HEK293T (cell line): ENCODE measurements around the gene SRPX2.

Experiments
- ARNT ChIP-seq: fragments of 450-650 bp; IDR thresholded peaks from 2 replicates; pipeline ENCODE4 v1.6.1; 2017; ENCODE audit warnings: mild to moderate bottlenecking
- BHLHE40 ChIP-seq: fragments of 450-650 bp; IDR thresholded peaks from 2 replicates; pipeline ENCODE4 v1.6.1; 2016; ENCODE audit warnings: mild to moderate bottlenecking, moderate library complexity, borderline replicate concordance
- FOXA1 ChIP-seq: fragments of 450-650 bp; IDR thresholded peaks from 2 replicates; pipeline ENCODE4 v1.6.1; 2016; ENCODE audit warnings: mild to moderate bottlenecking
- FOXK2 ChIP-seq: fragments of 450-650 bp; IDR thresholded peaks from 2 replicates; pipeline ENCODE4 v1.6.1; 2016; ENCODE audit warnings: mild to moderate bottlenecking
- FOXM1 ChIP-seq: fragments of 450-650 bp; IDR thresholded peaks from 2 replicates; pipeline ENCODE4 v1.6.1; 2017; ENCODE audit warnings: mild to moderate bottlenecking, borderline replicate concordance
- HDGF ChIP-seq: fragments of 450-650 bp; IDR thresholded peaks from 2 replicates; pipeline ENCODE4 v1.6.1; 2017; ENCODE audit warnings: antibody characterized with exemption, borderline replicate concordance
- L3MBTL2 ChIP-seq: fragments of 450-650 bp; conservative IDR thresholded peaks from 2 replicates; pipeline ENCODE4 v1.6.1; 2016; ENCODE audit warnings: mild to moderate bottlenecking
- LEF1 ChIP-seq: fragments of 450-650 bp; IDR thresholded peaks from 2 replicates; pipeline ENCODE4 v1.6.1; 2017; ENCODE audit warnings: mild to moderate bottlenecking, borderline replicate concordance
- SP1 ChIP-seq: fragments of 450-650 bp; IDR thresholded peaks from 2 replicates; pipeline ENCODE4 v1.6.1; 2017
- SUZ12 ChIP-seq: fragments of 450-650 bp; IDR thresholded peaks from 2 replicates; pipeline ENCODE4 v1.6.1; 2016; ENCODE audit warnings: mild to moderate bottlenecking
- TARDBP ChIP-seq: fragments of 450-650 bp; IDR thresholded peaks from 2 replicates; pipeline ENCODE4 v1.6.1; 2016
- ZNF384 ChIP-seq: fragments of 450-650 bp; IDR thresholded peaks from 2 replicates; pipeline ENCODE4 v1.6.1; 2016

DNA sequence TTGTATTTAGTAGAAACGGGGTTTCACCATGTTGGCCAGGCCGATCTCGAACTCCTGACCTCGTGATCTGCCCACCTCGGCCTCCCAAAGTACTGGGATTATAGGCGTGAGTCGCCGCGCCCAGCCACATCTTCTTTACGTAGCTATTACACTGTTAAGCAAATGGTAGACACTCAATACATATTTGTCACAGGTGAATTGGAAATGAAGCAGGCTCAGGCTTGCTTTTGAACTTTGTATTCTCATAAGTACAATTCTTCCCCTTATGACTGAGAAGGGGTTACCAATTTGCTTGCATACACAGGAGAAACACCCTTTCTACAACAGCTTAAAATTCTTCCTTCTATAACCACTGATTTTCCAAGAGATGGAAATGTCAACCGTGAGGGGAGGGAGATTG, 787 bp upstream of the SRPX2 start:
- TF ChIP-seq SUZ12: no peak
- no peak for TF ChIP-seq FOXM1
- TF ChIP-seq ARNT: no peak
- no peak for TF ChIP-seq FOXA1
- no peak for TF ChIP-seq LEF1
- no peak for TF ChIP-seq SP1
- TF ChIP-seq L3MBTL2: no peak
- TF ChIP-seq FOXK2: no peak
- TF ChIP-seq BHLHE40: no peak
- no peak for TF ChIP-seq HDGF
- no peak for TF ChIP-seq TARDBP
- no peak for TF ChIP-seq ZNF384
